Fibroblast of the aortic adventitia (primary cell): ENCODE data around the gene ACTR8. TPM values are rescaled to one million over a fixed set of nuclear protein-coding genes. Genes with fewer than 3 reads are reported as not detected.

Source experiments
- DNase-seq: peaks from one replicate; pipeline ENCODE4 v3.0.0-alpha.2; 2010; ENCODE audit warnings: low read depth
- H3K4me3 ChIP-seq: 2 replicates; pipeline ENCODE4 v1.5.1; 2011; ENCODE audit warnings: low read depth, mild to moderate bottlenecking, control low read depth, low read length, moderate library complexity
- CTCF ChIP-seq: IDR thresholded peaks from 2 replicates; pipeline ENCODE4 v1.5.1; 2011; ENCODE audit warnings: mild to moderate bottlenecking, low read length, control low read depth, inconsistent platforms; ENCODE audit not compliant: insufficient read depth
- total RNA-seq: library from RNA; depleted of rRNA; stranded (reverse); fragments of >200 nt; gene quantifications from 2 replicates; pipeline ENCODE4 v1.2.3, GENCODE V29; 2012; ENCODE audit warnings: low replicate concordance

The ACTR8 gene
- total RNA-seq, 1 donor, result 29.5 TPM

GRCh38 chr3:53817809-53818208 is 64.1 kb downstream of the ACTR8 start:
- TF ChIP-seq CTCF, result no peak
- no peak overlapping the region for H3K4me3 ChIP-seq

GRCh38 chr3:53817211-53817610 is 64.7 kb downstream of the ACTR8 start:
- no peak for DNase-seq
- TF ChIP-seq CTCF, result no peak
- no peak overlapping the region for H3K4me3 ChIP-seq

More at GRCh38 chr3:53817809-53818208, 64.1 kb downstream of the ACTR8 start:
- DNase-seq, result no peak

Other genes with a start within 250 kb of the ACTR8 start
- gene CHDH, start 35.7 kb downstream of the ACTR8 start, total RNA-seq, result 1.3 and 7.9 TPM in 2 replicates
- 0.81 TPM in 1 of 2 replicates, not detected in the other for gene IL17RB, start 35.6 kb downstream of the ACTR8 start, total RNA-seq
- gene SELENOK, start 9.7 kb upstream of the ACTR8 start, total RNA-seq, result 18.3 and 25.9 TPM in 2 replicates
- gene CACNA2D3, start 240.4 kb upstream of the ACTR8 start, total RNA-seq, result 0.45 TPM in 1 of 2 replicates, not detected in the other